Endothelial cell of umbilical vein (primary cell): Measurements from ENCODE around the gene RNGTT.

Experiments
- EZH2 ChIP-seq: IDR thresholded peaks from 2 replicates; pipeline ENCODE4 v1.6.1; 2012; ENCODE audit warnings: borderline replicate concordance, low read depth, mild to moderate bottlenecking, moderate library complexity, low read length, inconsistent platforms; ENCODE audit not compliant: severe bottlenecking
- FOS ChIP-seq: IDR thresholded peaks from 2 replicates; pipeline ENCODE4 v1.6.1; 2011; ENCODE audit warnings: mild to moderate bottlenecking, low read length, moderate library complexity, borderline replicate concordance; ENCODE audit not compliant: insufficient read depth
- MYC ChIP-seq: IDR thresholded peaks from one replicate; pipeline ENCODE4 v1.6.1; 2011; ENCODE audit warnings: mild to moderate bottlenecking, low read depth, low read length
- POLR2A ChIP-seq: IDR thresholded peaks from 2 replicates; pipeline ENCODE4 v1.6.1; 2012; ENCODE audit warnings: low read depth, mild to moderate bottlenecking, control low read depth, low read length
- POLR2AphosphoS5 ChIP-seq: IDR thresholded peaks from 2 replicates; pipeline ENCODE4 v1.6.1; 2012; ENCODE audit warnings: low read depth, mild to moderate bottlenecking, control low read depth, low read length, moderate library complexity; ENCODE audit not compliant: insufficient read depth
- TF ChIP-seq, protein P1 (sequence below), 2 donors: IDR thresholded peaks; 1 replicate in 1 of 2; 2 replicates in 1 of 2; pipeline ENCODE4 v1.5.1; 2011; ENCODE audit warnings: low read length in 2 of 2, mild to moderate bottlenecking in 2 of 2, moderate library complexity in 2 of 2, control low read depth in 1 of 2, inconsistent platforms in 1 of 2, low read depth in 1 of 2; ENCODE audit not compliant: insufficient read depth in 1 of 2; ENCODE audit errors: extremely low read depth in 1 of 2
- TF ChIP-seq, protein P2 (sequence below): IDR thresholded peaks from 2 replicates; pipeline ENCODE4 v1.6.1; 2011; ENCODE audit not compliant: insufficient read depth, insufficient read length

DNA sequence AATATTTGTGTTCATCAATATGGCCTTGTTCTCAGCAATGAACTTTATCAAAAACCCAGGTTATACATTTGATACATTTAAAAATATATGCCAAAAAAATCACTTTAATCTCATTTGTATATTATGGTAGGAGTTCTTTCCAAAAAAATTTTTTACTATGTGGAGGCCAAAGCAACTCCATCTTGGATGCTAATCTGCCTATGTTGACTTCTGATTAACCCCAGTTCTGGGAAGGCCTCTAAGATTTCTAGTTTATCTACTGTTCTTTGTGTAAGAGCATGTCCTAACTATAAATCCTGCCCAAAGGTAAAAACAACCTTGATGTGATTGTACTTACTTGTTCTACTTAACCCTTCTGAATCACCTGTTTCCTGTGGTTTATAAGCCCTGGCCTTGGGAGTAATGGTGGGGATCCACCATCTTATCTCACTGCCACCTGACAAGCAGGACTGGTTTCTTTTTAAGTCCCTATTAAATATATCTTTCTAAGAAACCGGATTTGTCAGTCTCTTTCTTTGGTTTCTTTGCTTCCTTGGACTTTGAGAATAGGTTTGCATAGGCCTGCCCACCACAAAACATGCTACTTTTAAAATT, 46.7 kb downstream of the RNGTT start:
- TF ChIP-seq EZH2 (no peak), POLR2A (no peak), POLR2AphosphoS5 (no peak), FOS (no peak), MYC (no peak)
- TF ChIP-seq, protein P1, sequence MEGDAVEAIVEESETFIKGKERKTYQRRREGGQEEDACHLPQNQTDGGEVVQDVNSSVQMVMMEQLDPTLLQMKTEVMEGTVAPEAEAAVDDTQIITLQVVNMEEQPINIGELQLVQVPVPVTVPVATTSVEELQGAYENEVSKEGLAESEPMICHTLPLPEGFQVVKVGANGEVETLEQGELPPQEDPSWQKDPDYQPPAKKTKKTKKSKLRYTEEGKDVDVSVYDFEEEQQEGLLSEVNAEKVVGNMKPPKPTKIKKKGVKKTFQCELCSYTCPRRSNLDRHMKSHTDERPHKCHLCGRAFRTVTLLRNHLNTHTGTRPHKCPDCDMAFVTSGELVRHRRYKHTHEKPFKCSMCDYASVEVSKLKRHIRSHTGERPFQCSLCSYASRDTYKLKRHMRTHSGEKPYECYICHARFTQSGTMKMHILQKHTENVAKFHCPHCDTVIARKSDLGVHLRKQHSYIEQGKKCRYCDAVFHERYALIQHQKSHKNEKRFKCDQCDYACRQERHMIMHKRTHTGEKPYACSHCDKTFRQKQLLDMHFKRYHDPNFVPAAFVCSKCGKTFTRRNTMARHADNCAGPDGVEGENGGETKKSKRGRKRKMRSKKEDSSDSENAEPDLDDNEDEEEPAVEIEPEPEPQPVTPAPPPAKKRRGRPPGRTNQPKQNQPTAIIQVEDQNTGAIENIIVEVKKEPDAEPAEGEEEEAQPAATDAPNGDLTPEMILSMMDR (IDR thresholded peaks at IDR 0.05; ENCODE audit: extremely low read depth in 1 of 2, insufficient read depth in 1 of 2, low read depth in 1 of 2, low read length in 2 of 2) = no peak
- TF ChIP-seq, protein P2, sequence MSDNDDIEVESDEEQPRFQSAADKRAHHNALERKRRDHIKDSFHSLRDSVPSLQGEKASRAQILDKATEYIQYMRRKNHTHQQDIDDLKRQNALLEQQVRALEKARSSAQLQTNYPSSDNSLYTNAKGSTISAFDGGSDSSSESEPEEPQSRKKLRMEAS = no peak
